Measurements from ENCODE around the gene RPS5.

The RPS5 gene

GRCh38 chr19:58354478-58355030 is 32.5 kb upstream of the RPS5 start:
- no peak overlapping the region for H2AFZ ChIP-seq (ENCODE audit: low read length)
- no peak overlapping the region for H2BK120ac ChIP-seq (ENCODE audit: low read depth, low read length)
- no peak overlapping the region for H3K14ac ChIP-seq (ENCODE audit: low read length)
- H3K4me3 ChIP-seq (ENCODE audit: low read length in 2 of 2) = no peak overlapping the region
- H2AK5ac ChIP-seq (ENCODE audit: low read depth, low read length) = no peak overlapping the region
- no peaks in the 10 kb centered on the region for H3K27me3 ChIP-seq (ENCODE audit: control insufficient read depth in 3 of 3, insufficient read depth in 3 of 3, low read depth in 1 of 3, low read length in 3 of 3)
- H2BK5ac ChIP-seq (ENCODE audit: low read length) = no peak overlapping the region
- no peak overlapping the region for H2BK15ac ChIP-seq (ENCODE audit: low read length)
- no peaks in the 10 kb centered on the region for H3K9me3 ChIP-seq (replicated peaks in 1 of 2; ENCODE audit: control insufficient read depth in 2 of 2, insufficient read depth in 1 of 2, low read depth in 1 of 2, low read length in 2 of 2)
- H3K23ac ChIP-seq (ENCODE audit: low read depth, low read length, poor library complexity) = no peak overlapping the region
- H4K91ac ChIP-seq (ENCODE audit: low read depth, low read length, poor library complexity) = no peak overlapping the region
- no peaks in the 10 kb centered on the region for H3K4me1 ChIP-seq (ENCODE audit: control insufficient read depth in 2 of 2, insufficient read depth in 1 of 2, low read depth in 1 of 2, low read length in 2 of 2)
- H4K8ac ChIP-seq (ENCODE audit: low read depth, low read length) = no peak overlapping the region
- no peak overlapping the region for H2BK12ac ChIP-seq (ENCODE audit: low read length)
- peaks cover 7 to 24% of the 10 kb centered on the region in 2 donors for H3K36me3 ChIP-seq (replicated peaks in 1 of 2; ENCODE audit: control insufficient read depth in 2 of 2, insufficient read depth in 2 of 2, low read length in 2 of 2)
- DNase-seq (ENCODE audit: low spot score) = no peak
- WGBS, 2 donors (ENCODE audit: extremely low coverage in 2 of 2, insufficient read length in 2 of 2, insufficient replicate concordance in 1 of 2) = no CpG with 5 or more reads among the region's 6 CpGs
- H3K18ac ChIP-seq (ENCODE audit: low read length) = no peak overlapping the region
- H3K4ac ChIP-seq (ENCODE audit: low read length) = no peak overlapping the region
- H3K4me2 ChIP-seq (ENCODE audit: insufficient read depth, low read length, poor library complexity, severe bottlenecking) = no peak overlapping the region
- H3K9ac ChIP-seq (ENCODE audit: low read depth, low read length, poor library complexity) = peak overlapping the region; percentile 37
- H3K27ac ChIP-seq (replicated peaks; ENCODE audit: low read length) = no peak overlapping the region
- H3K79me1 ChIP-seq (ENCODE audit: low read depth, low read length) = peaks cover 8% of the 10 kb centered on the region

- H3K18ac ChIP-seq (ENCODE audit: low read length) = no peak overlapping the region
- DNase-seq (ENCODE audit: low spot score) = no peak
- H4K91ac ChIP-seq (ENCODE audit: low read depth, low read length, poor library complexity) = no peak overlapping the region
- H2AFZ ChIP-seq (ENCODE audit: low read length) = no peak overlapping the region
- H3K79me1 ChIP-seq (ENCODE audit: low read depth, low read length) = peaks cover 8% of the 10 kb centered on the region
- no peak overlapping the region for H2AK5ac ChIP-seq (ENCODE audit: low read depth, low read length)
- peaks cover 7 to 24% of the 10 kb centered on the region in 2 donors for H3K36me3 ChIP-seq (replicated peaks in 1 of 2; ENCODE audit: control insufficient read depth in 2 of 2, insufficient read depth in 2 of 2, low read length in 2 of 2)
- no CpG with 5 or more reads among the region's 10 CpGs for WGBS, 2 donors (ENCODE audit: extremely low coverage in 2 of 2, insufficient read length in 2 of 2, insufficient replicate concordance in 1 of 2)
- no peak overlapping the region for H3K14ac ChIP-seq (ENCODE audit: low read length)
- H4K8ac ChIP-seq (ENCODE audit: low read depth, low read length) = peak overlapping the region; percentile 82
- no peaks in the 10 kb centered on the region for H3K27me3 ChIP-seq (ENCODE audit: control insufficient read depth in 3 of 3, insufficient read depth in 3 of 3, low read depth in 1 of 3, low read length in 3 of 3)
- H2BK120ac ChIP-seq (ENCODE audit: low read depth, low read length) = no peak overlapping the region
- H2BK5ac ChIP-seq (ENCODE audit: low read length) = no peak overlapping the region
- H3K4ac ChIP-seq (ENCODE audit: low read length) = no peak overlapping the region
- H2BK12ac ChIP-seq (ENCODE audit: low read length) = no peak overlapping the region
- no peak overlapping the region for H2BK15ac ChIP-seq (ENCODE audit: low read length)
- H3K23ac ChIP-seq (ENCODE audit: low read depth, low read length, poor library complexity) = no peak overlapping the region
- no peak overlapping the region for H3K4me2 ChIP-seq (ENCODE audit: insufficient read depth, low read length, poor library complexity, severe bottlenecking)
- H3K4me1 ChIP-seq (ENCODE audit: control insufficient read depth in 2 of 2, insufficient read depth in 1 of 2, low read depth in 1 of 2, low read length in 2 of 2) = no peaks in the 10 kb centered on the region
- H3K4me3 ChIP-seq (ENCODE audit: low read length in 2 of 2) = no peak overlapping the region
- H3K9ac ChIP-seq (ENCODE audit: low read depth, low read length, poor library complexity) = no peak overlapping the region
- no peak overlapping the region for H3K27ac ChIP-seq (replicated peaks; ENCODE audit: low read length)
- no peaks in the 10 kb centered on the region for H3K9me3 ChIP-seq (replicated peaks in 1 of 2; ENCODE audit: control insufficient read depth in 2 of 2, insufficient read depth in 1 of 2, low read depth in 1 of 2, low read length in 2 of 2)
Measured at GRCh38 chr19:58355215-58355796, 31.8 kb upstream of the RPS5 start.

- no peak overlapping the region for H2BK12ac ChIP-seq (ENCODE audit: low read length)
- H3K4me3 ChIP-seq (ENCODE audit: low read length in 2 of 2) = no peak overlapping the region
- H4K91ac ChIP-seq (ENCODE audit: low read depth, low read length, poor library complexity) = no peak overlapping the region
- no peak overlapping the region for H3K4me2 ChIP-seq (ENCODE audit: insufficient read depth, low read length, poor library complexity, severe bottlenecking)
- H2BK120ac ChIP-seq (ENCODE audit: low read depth, low read length) = no peak overlapping the region
- no CpG with 5 or more reads among the region's 94 CpGs for WGBS, 2 donors (ENCODE audit: extremely low coverage in 2 of 2, insufficient read length in 2 of 2, insufficient replicate concordance in 1 of 2)
- no peak overlapping the region for H2BK15ac ChIP-seq (ENCODE audit: low read length)
- H2AFZ ChIP-seq (ENCODE audit: low read length) = no peak overlapping the region
- peaks cover 7 to 24% of the 10 kb centered on the region in 2 donors for H3K36me3 ChIP-seq (replicated peaks in 1 of 2; ENCODE audit: control insufficient read depth in 2 of 2, insufficient read depth in 2 of 2, low read length in 2 of 2)
- H3K9me3 ChIP-seq (replicated peaks in 1 of 2; ENCODE audit: control insufficient read depth in 2 of 2, insufficient read depth in 1 of 2, low read depth in 1 of 2, low read length in 2 of 2) = no peaks in the 10 kb centered on the region
- no peak overlapping the region for H3K18ac ChIP-seq (ENCODE audit: low read length)
- H3K79me1 ChIP-seq (ENCODE audit: low read depth, low read length) = peaks cover 7% of the 10 kb centered on the region
- H3K14ac ChIP-seq (ENCODE audit: low read length) = no peak overlapping the region
- no peak overlapping the region for H4K8ac ChIP-seq (ENCODE audit: low read depth, low read length)
- H3K4me1 ChIP-seq (ENCODE audit: control insufficient read depth in 2 of 2, insufficient read depth in 1 of 2, low read depth in 1 of 2, low read length in 2 of 2) = no peaks in the 10 kb centered on the region
- H3K27me3 ChIP-seq (ENCODE audit: control insufficient read depth in 3 of 3, insufficient read depth in 3 of 3, low read depth in 1 of 3, low read length in 3 of 3) = no peaks in the 10 kb centered on the region
- H3K4ac ChIP-seq (ENCODE audit: low read length) = no peak overlapping the region
- peak overlapping the region; percentile 20 for H3K23ac ChIP-seq (ENCODE audit: low read depth, low read length, poor library complexity)
- H3K9ac ChIP-seq (ENCODE audit: low read depth, low read length, poor library complexity) = peak overlapping the region; percentile 60
- H2AK5ac ChIP-seq (ENCODE audit: low read depth, low read length) = no peak overlapping the region
- no peak overlapping the region for H3K27ac ChIP-seq (replicated peaks; ENCODE audit: low read length)
- no peak for DNase-seq (ENCODE audit: low spot score)
- H2BK5ac ChIP-seq (ENCODE audit: low read length) = no peak overlapping the region
Measured at GRCh38 chr19:58355908-58356765, 30.9 kb upstream of the RPS5 start.

All from neuronal stem cell (in vitro differentiated cells).